DOHH2 (cell line): Measurements from ENCODE around the gene KCNH3.
"Not testable (repeated sequence)": the region's sequence is repeated elsewhere in the genome, so short reads cannot be mapped to it uniquely, and the experiment has no call there.

ENCODE experiments used
- H3F3A ChIP-seq: fragments of 200-600 bp; sonication (generic), shearing (Covaris generic); 2 replicates; pipeline ENCODE4 v1.6.0; 2016; ENCODE audit warnings: antibody characterized with exemption, mild to moderate bottlenecking; ENCODE audit not compliant: control insufficient read depth, insufficient read depth
- H3K27ac ChIP-seq: fragments of 200-600 bp; sonication (generic); 2 replicates; pipeline ENCODE4 v1.5.1; 2014; ENCODE audit warnings: low read depth, mild to moderate bottlenecking, low read length, moderate library complexity
- H3K27me3 ChIP-seq: fragments of 200-600 bp; sonication (generic); 2 replicates; pipeline ENCODE4 v1.6.1; 2014; ENCODE audit warnings: mild to moderate bottlenecking, low read length, mixed read lengths; ENCODE audit not compliant: control insufficient read depth
- H3K36me3 ChIP-seq: fragments of 200-600 bp; sonication (generic); 2 replicates; pipeline ENCODE4 v1.6.1; 2014; ENCODE audit warnings: mild to moderate bottlenecking, low read length, moderate library complexity, mixed read lengths; ENCODE audit not compliant: control insufficient read depth
- H3K4me1 ChIP-seq: fragments of 200-600 bp; sonication (generic); 2 replicates; pipeline ENCODE4 v1.6.1; 2014; ENCODE audit warnings: mild to moderate bottlenecking, low read length, mixed read lengths; ENCODE audit not compliant: control insufficient read depth
- H3K4me2 ChIP-seq: fragments of 200-600 bp; sonication (generic); 2 replicates; pipeline ENCODE4 v1.6.0; 2014; ENCODE audit warnings: mild to moderate bottlenecking, low read length, moderate library complexity
- H3K4me3 ChIP-seq: fragments of 200-600 bp; sonication (generic); 2 replicates; pipeline ENCODE4 v1.5.1; 2014; ENCODE audit warnings: mild to moderate bottlenecking, low read length, mixed read lengths
- H3K79me2 ChIP-seq: fragments of 200-600 bp; sonication (generic); 2 replicates; pipeline ENCODE4 v1.6.1; 2014; ENCODE audit warnings: mild to moderate bottlenecking, low read length, mixed read lengths; ENCODE audit not compliant: control insufficient read depth
- H3K9me2 ChIP-seq: fragments of 200-600 bp; sonication (generic); replicated peaks from 2 replicates; pipeline ENCODE4 v1.6.1; 2014; ENCODE audit warnings: mild to moderate bottlenecking, low read length, mixed read lengths; ENCODE audit not compliant: control insufficient read depth
- H3K9me3 ChIP-seq: fragments of 200-600 bp; sonication (generic); 2 replicates; pipeline ENCODE4 v1.6.1; 2014; ENCODE audit warnings: antibody characterized with exemption, low read length, mixed read lengths; ENCODE audit not compliant: control insufficient read depth, insufficient read depth
- H4K20me1 ChIP-seq: fragments of 200-600 bp; sonication (generic); 2 replicates; pipeline ENCODE4 v1.6.0; 2014; ENCODE audit warnings: low read depth, mild to moderate bottlenecking, antibody characterized with exemption, low read length, moderate library complexity; ENCODE audit not compliant: control insufficient read depth, insufficient read depth
- EZH2phosphoT487 ChIP-seq: fragments of 200-600 bp; sonication (generic); IDR thresholded peaks from 2 replicates; pipeline ENCODE4 v1.6.1; 2017; ENCODE audit warnings: borderline replicate concordance, mild to moderate bottlenecking, antibody characterized with exemption, low read length, moderate library complexity, mixed read lengths
- TF ChIP-seq, protein P1 (sequence below): fragments of 200-600 bp; sonication (generic); IDR thresholded peaks from one replicate; pipeline ENCODE4 v1.5.1; 2014; ENCODE audit warnings: antibody characterized with exemption, mild to moderate bottlenecking, low read depth, low read length; ENCODE audit not compliant: poor library complexity, severe bottlenecking

Gene KCNH3

DNA sequence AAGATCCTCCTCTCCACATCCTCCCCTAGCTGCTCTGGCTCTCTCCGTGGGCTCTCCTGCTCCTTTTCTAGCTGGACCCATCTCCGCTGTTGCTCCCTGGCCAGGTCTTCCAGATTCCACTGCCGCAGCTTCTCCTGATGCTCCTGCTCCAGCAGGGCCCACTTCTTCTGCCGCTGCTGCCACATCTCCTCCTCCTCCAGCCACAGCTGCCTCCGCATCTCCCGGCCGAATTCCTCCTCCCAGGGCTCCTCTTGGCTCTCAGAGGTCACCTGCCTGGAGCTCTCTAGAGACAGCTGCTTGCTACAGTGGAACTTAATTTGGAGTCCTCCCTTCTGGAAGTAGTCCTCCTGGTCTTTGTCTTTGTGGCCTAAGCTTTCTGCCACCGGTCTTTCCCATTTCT, 61.1 kb downstream of the KCNH3 start:
- TF ChIP-seq, protein P1, sequence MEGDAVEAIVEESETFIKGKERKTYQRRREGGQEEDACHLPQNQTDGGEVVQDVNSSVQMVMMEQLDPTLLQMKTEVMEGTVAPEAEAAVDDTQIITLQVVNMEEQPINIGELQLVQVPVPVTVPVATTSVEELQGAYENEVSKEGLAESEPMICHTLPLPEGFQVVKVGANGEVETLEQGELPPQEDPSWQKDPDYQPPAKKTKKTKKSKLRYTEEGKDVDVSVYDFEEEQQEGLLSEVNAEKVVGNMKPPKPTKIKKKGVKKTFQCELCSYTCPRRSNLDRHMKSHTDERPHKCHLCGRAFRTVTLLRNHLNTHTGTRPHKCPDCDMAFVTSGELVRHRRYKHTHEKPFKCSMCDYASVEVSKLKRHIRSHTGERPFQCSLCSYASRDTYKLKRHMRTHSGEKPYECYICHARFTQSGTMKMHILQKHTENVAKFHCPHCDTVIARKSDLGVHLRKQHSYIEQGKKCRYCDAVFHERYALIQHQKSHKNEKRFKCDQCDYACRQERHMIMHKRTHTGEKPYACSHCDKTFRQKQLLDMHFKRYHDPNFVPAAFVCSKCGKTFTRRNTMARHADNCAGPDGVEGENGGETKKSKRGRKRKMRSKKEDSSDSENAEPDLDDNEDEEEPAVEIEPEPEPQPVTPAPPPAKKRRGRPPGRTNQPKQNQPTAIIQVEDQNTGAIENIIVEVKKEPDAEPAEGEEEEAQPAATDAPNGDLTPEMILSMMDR: no peak
- no peak for TF ChIP-seq EZH2phosphoT487
- Histone ChIP-seq H3K27me3 (no peaks in the 10 kb centered on the region), H4K20me1 (no peaks in the 10 kb centered on the region), H3K36me3 (no peaks in the 10 kb centered on the region), H3K79me2 (no peaks in the 10 kb centered on the region), H3K4me1 (peaks cover 23% of the 10 kb centered on the region), H3K9me3 (no peaks in the 10 kb centered on the region), H3F3A (no peaks in the 10 kb centered on the region), H3K4me2 (no peak overlapping the region), H3K4me3 (no peak overlapping the region), H3K27ac (no peak overlapping the region), H3K9me2 (no peaks in the 10 kb centered on the region)

DNA sequence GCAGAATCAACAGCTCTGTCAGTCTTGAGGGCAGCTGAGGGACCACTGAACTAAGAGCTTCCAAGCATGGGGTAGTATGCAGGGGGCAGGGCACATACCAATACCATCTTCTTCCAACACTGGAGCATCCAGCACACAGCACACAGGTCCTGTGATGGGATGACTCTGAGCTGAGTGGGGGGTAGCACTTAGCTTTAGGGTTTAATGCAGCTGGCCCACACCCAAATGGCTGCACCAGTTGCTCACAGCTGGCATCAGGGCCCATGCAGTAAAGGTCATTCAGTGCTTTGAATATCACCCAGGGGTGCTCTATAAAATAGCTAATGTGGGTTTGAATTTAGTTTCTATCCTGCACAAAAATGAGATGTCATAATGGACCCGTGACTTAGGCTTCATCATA, 64.9 kb downstream of the KCNH3 start:
- Histone ChIP-seq H3K4me3 (no peak overlapping the region), H3K36me3 (no peaks in the 10 kb centered on the region), H3K27me3 (no peaks in the 10 kb centered on the region), H3K4me2 (no peak overlapping the region), H4K20me1 (no peaks in the 10 kb centered on the region), H3K9me3 (no peaks in the 10 kb centered on the region), H3F3A (0 out of 2 replicates have a peak, but pooled peaks cover 3% of the 10 kb centered on the region), H3K27ac (no peak overlapping the region), H3K9me2 (no peaks in the 10 kb centered on the region), H3K4me1 (peaks cover 6% of the 10 kb centered on the region; the same call in 1 of the 2 replicates), H3K79me2 (no peaks in the 10 kb centered on the region)
- TF ChIP-seq, protein P1: no peak
- TF ChIP-seq EZH2phosphoT487: no peak

DNA sequence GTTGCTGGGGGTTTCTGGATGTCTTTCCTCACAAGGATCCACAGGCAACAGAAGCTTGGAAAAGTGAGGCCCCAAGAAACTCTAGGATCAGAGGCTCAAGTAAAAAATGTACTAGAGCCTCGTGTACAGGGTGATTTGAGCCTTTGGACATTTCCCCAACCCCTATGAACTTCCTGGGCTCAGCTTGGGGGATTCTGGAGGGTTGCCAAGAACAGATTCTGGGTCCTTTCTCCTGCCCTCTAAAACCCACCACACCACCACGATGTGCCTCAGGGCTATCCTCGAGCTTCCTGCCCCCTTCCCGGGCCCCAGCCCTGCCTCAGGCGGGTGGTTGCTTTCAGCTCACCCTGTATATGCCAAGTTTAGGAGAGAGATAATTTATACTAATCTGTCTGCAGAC, 66.0 kb downstream of the KCNH3 start:
- no peaks in the 10 kb centered on the region for H3K9me2 ChIP-seq
- H3K36me3 ChIP-seq: no peaks in the 10 kb centered on the region
- no peak overlapping the region for H3K4me3 ChIP-seq
- peaks cover 6% of the 10 kb centered on the region; the same call in 1 of the 2 replicates for H3K4me1 ChIP-seq
- no peaks in the 10 kb centered on the region for H3K9me3 ChIP-seq
- no peak overlapping the region for H3K4me2 ChIP-seq
- H4K20me1 ChIP-seq: no peaks in the 10 kb centered on the region
- H3K27ac ChIP-seq: no peak overlapping the region
- no peaks in the 10 kb centered on the region for H3K79me2 ChIP-seq
- 0 out of 2 replicates have a peak, but pooled peaks cover 3% of the 10 kb centered on the region for H3F3A ChIP-seq
- TF ChIP-seq, protein P1: no peak
- TF ChIP-seq EZH2phosphoT487: no peak
- H3K27me3 ChIP-seq: no peaks in the 10 kb centered on the region

DNA sequence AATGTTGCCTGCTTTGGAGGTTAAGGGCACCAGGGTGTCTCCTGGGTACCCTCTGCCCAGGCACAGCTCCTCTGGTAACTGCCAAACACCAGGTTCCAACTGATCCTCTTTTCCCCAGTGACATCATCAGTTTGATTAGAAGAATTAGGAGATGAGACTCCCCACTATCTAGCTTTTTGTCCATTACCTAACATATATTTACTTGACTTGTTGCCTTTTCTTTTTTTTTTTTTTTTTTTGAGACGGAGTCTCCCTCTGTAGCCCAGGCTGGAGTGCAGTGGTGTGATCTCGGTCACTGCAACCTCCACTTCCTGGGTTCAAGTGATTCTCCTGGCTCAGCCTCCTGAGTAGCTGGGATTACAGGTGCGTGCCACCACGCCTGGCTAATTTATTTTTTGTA, 66.7 kb downstream of the KCNH3 start, which contains the start of gene FAM186B:
TSS of gene FAM186B (minus strand) at position 101 of the 400 bp plus-strand sequence. CDS start 162 bp downstream, outside the sequence.
- not testable (repeated sequence) for H3K79me2 ChIP-seq, H3K4me2 ChIP-seq, H3K27ac ChIP-seq, H3F3A ChIP-seq, H3K9me2 ChIP-seq, H4K20me1 ChIP-seq, H3K36me3 ChIP-seq, H3K4me3 ChIP-seq, H3K9me3 ChIP-seq, H3K27me3 ChIP-seq, H3K4me1 ChIP-seq
